DND-41 (cell line): ENCODE measurements around the gene MOV10L1.

Experiments used
- ATAC-seq: fragments of 200-7000 bp; cut with Tn5 transposase; 3 replicates; pipeline ENCODE4 v1.9.1; 2021; ENCODE audit warnings: low read depth; ENCODE audit not compliant: insufficient read depth
- DNase-seq: peaks from one replicate; pipeline ENCODE4 v3.0.0-alpha.2; 2020
- H2AFZ ChIP-seq: 2 replicates; pipeline ENCODE4 v1.6.0; 2012; ENCODE audit warnings: low read depth, low read length
- H3K27ac ChIP-seq: 2 replicates; pipeline ENCODE4 v1.5.1; 2012; ENCODE audit warnings: low read length, inconsistent platforms
- H3K27me3 ChIP-seq: fragments of 200-600 bp; sonication (generic); 2 replicates; pipeline ENCODE4 v1.6.0; 2012; ENCODE audit warnings: low read length, mild to moderate bottlenecking, inconsistent platforms; ENCODE audit not compliant: insufficient read depth, poor library complexity
- H3K36me3 ChIP-seq: 2 replicates; pipeline ENCODE4 v1.5.1; 2012; ENCODE audit warnings: low read length, inconsistent platforms; ENCODE audit not compliant: insufficient read depth
- H3K4me1 ChIP-seq: 2 replicates; pipeline ENCODE4 v1.5.1; 2012; ENCODE audit warnings: mild to moderate bottlenecking, low read length; ENCODE audit not compliant: insufficient read depth
- H3K4me2 ChIP-seq: 2 replicates; pipeline ENCODE4 v1.6.0; 2012; ENCODE audit warnings: mild to moderate bottlenecking, moderate library complexity, low read length, inconsistent platforms; ENCODE audit not compliant: insufficient read depth
- H3K4me3 ChIP-seq, 2 experiments: fragments of 200-600 bp in 1 of 2; shearing (Covaris generic) in 1 of 2; 2 replicates each; pipeline ENCODE4 v1.5.1; 2012 to 2016; ENCODE audit warnings: inconsistent platforms in 2 of 2, low read length in 2 of 2, mild to moderate bottlenecking in 2 of 2, low read depth in 1 of 2, moderate library complexity in 1 of 2
- H3K79me2 ChIP-seq: 2 replicates; pipeline ENCODE4 v1.6.0; 2012; ENCODE audit warnings: low read length, inconsistent platforms; ENCODE audit not compliant: insufficient read depth
- H3K9ac ChIP-seq: 2 replicates; pipeline ENCODE4 v1.6.0; 2012; ENCODE audit warnings: low read depth, mild to moderate bottlenecking, inconsistent platforms, low read length, moderate library complexity
- H3K9me3 ChIP-seq: 2 replicates; pipeline ENCODE4 v1.5.1; 2012; ENCODE audit warnings: low read length, moderate library complexity, mild to moderate bottlenecking, inconsistent platforms; ENCODE audit not compliant: insufficient read depth, severe bottlenecking
- H4K20me1 ChIP-seq: 2 replicates; pipeline ENCODE4 v1.6.0; 2012; ENCODE audit warnings: low read length; ENCODE audit not compliant: insufficient read depth
- CTCF ChIP-seq: IDR thresholded peaks from 2 replicates; pipeline ENCODE4 v1.5.1; 2012; ENCODE audit warnings: borderline replicate concordance, low read length, moderate library complexity, mild to moderate bottlenecking; ENCODE audit not compliant: poor library complexity, severe bottlenecking; ENCODE audit errors: extremely low read depth
- EZH2 ChIP-seq: IDR thresholded peaks from 3 replicates; pipeline ENCODE4 v1.6.1; 2012; ENCODE audit warnings: borderline replicate concordance, low read depth, mild to moderate bottlenecking, moderate library complexity, low read length, inconsistent platforms; ENCODE audit not compliant: severe bottlenecking

MOV10L1 gene

GRCh38 chr22:50048836-50049235 lies 41.0 kb upstream of the MOV10L1 start:
- Histone ChIP-seq H3K9ac (no peak overlapping the region), H3K79me2 (no peaks in the 10 kb centered on the region), H3K36me3 (no peaks in the 10 kb centered on the region), H3K27me3 (no peaks in the 10 kb centered on the region), H4K20me1 (0 out of 2 replicates have a peak, but pooled peaks cover 4% of the 10 kb centered on the region), H3K27ac (no peak overlapping the region), H3K4me1 (no peaks in the 10 kb centered on the region), H3K4me3 (no peak overlapping the region), H2AFZ (no peak overlapping the region), H3K9me3 (no peaks in the 10 kb centered on the region), H3K4me2 (no peak overlapping the region)
- no peak for ATAC-seq
- DNase-seq: no peak
- no peak for TF ChIP-seq CTCF
- no peak for TF ChIP-seq EZH2

- no peak overlapping the region for H3K27ac ChIP-seq
- no peak overlapping the region for H2AFZ ChIP-seq
- H3K79me2 ChIP-seq: no peaks in the 10 kb centered on the region
- DNase-seq (no peak), ATAC-seq (no peak)
- H3K4me3 ChIP-seq: no peak overlapping the region
- no peak overlapping the region for H3K9ac ChIP-seq
- no peaks in the 10 kb centered on the region for H3K4me1 ChIP-seq
- H3K9me3 ChIP-seq: no peaks in the 10 kb centered on the region
- no peaks in the 10 kb centered on the region for H3K36me3 ChIP-seq
- H4K20me1 ChIP-seq: 0 out of 2 replicates have a peak, but pooled peaks cover 4% of the 10 kb centered on the region
- no peaks in the 10 kb centered on the region for H3K27me3 ChIP-seq
- no peak for TF ChIP-seq EZH2
- no peak for TF ChIP-seq CTCF
- H3K4me2 ChIP-seq: no peak overlapping the region
These were observed 40.3 kb upstream of the MOV10L1 start for GRCh38 chr22:50049299-50050195.

- H3K27ac ChIP-seq: no peak overlapping the region
- TF ChIP-seq CTCF: no peak
- no peak for TF ChIP-seq EZH2
- H3K9me3 ChIP-seq: no peaks in the 10 kb centered on the region
- no peak overlapping the region for H3K9ac ChIP-seq
- H4K20me1 ChIP-seq: 0 out of 2 replicates have a peak, but pooled peaks cover 4% of the 10 kb centered on the region
- no peaks in the 10 kb centered on the region for H3K79me2 ChIP-seq
- H3K27me3 ChIP-seq: no peaks in the 10 kb centered on the region
- DNase-seq: no peak
- no peaks in the 10 kb centered on the region for H3K4me1 ChIP-seq
- no peaks in the 10 kb centered on the region for H3K36me3 ChIP-seq
- H3K4me2 ChIP-seq: no peak overlapping the region
- no peak for ATAC-seq
- no peak overlapping the region for H3K4me3 ChIP-seq
- no peak overlapping the region for H2AFZ ChIP-seq
These were observed 37.9 kb upstream of the MOV10L1 start for GRCh38 chr22:50051930-50052329.
